OCI-LY3 (cell line): ENCODE data around the gene LRRC46.

ENCODE experiments used
- EZH2phosphoT487 ChIP-seq: fragments of 200-600 bp; shearing (Covaris generic); IDR thresholded peaks from 2 replicates; pipeline ENCODE4 v1.6.1; 2018; ENCODE audit warnings: antibody characterized with exemption, mixed run types, low read depth
- TF ChIP-seq, protein P1 (sequence below): fragments of 200-600, 300-600 bp; sonication (generic); IDR thresholded peaks from 2 replicates; pipeline ENCODE4 v1.5.1; 2014; ENCODE audit warnings: antibody characterized with exemption, low read length, low read depth

DNA sequence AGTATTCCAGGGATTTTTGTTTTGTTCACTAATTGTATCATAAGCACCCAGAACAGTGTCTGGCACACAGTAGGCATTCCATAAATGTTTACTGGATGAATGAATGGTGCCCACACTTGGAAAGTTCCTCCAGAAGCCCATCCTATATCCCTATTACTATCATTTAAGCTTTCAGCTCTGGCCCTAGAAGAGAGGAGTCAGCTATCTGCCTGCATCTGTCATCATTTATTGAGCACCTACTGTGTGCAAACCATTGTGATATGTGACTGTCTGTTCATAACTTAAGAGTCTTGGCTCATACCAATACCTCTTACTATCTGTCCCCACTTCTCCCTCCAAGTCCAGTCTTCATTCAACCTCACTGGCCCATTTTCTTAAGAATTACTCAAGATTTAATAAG is 39.6 kb downstream of the LRRC46 start:
- TF ChIP-seq EZH2phosphoT487 = no peak
- TF ChIP-seq, protein P1, sequence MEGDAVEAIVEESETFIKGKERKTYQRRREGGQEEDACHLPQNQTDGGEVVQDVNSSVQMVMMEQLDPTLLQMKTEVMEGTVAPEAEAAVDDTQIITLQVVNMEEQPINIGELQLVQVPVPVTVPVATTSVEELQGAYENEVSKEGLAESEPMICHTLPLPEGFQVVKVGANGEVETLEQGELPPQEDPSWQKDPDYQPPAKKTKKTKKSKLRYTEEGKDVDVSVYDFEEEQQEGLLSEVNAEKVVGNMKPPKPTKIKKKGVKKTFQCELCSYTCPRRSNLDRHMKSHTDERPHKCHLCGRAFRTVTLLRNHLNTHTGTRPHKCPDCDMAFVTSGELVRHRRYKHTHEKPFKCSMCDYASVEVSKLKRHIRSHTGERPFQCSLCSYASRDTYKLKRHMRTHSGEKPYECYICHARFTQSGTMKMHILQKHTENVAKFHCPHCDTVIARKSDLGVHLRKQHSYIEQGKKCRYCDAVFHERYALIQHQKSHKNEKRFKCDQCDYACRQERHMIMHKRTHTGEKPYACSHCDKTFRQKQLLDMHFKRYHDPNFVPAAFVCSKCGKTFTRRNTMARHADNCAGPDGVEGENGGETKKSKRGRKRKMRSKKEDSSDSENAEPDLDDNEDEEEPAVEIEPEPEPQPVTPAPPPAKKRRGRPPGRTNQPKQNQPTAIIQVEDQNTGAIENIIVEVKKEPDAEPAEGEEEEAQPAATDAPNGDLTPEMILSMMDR = no peak
